ENCODE data around the gene GARIN3.

DNA sequence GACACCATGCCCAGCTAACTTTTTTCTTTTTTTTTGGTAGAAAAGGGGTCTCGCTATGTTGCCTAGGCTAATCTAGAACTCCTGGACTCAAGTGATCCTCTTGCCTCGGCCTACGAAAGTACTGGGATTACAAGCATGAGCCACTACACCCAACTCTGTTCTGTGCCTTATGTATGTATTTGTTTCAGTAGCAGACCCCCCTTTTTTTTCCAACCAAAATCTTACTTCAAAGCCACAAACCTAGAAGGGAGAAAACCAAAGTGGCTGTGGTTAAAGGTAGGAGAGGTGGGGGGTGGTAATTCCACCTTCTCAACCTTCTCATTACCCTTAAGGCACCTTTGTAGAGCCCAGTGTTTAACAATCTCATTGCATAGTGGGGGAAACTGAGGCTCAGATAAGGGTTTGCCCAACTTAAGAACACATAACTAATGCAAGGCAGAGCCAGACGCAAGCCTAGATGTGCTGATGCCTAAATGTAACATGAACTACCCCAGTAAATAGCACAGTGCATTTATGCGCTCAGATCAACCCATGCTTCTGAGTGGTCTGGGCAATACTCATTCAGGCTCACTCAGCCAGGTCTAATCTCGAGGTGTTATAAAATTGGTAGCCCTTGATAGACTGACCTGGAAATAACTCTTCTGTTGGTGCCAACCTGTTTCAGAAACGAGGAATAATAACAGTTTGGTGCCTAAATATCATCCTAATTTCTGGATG, 47.6 kb upstream of the GARIN3 start:
- TF ChIP-seq, protein P1, sequence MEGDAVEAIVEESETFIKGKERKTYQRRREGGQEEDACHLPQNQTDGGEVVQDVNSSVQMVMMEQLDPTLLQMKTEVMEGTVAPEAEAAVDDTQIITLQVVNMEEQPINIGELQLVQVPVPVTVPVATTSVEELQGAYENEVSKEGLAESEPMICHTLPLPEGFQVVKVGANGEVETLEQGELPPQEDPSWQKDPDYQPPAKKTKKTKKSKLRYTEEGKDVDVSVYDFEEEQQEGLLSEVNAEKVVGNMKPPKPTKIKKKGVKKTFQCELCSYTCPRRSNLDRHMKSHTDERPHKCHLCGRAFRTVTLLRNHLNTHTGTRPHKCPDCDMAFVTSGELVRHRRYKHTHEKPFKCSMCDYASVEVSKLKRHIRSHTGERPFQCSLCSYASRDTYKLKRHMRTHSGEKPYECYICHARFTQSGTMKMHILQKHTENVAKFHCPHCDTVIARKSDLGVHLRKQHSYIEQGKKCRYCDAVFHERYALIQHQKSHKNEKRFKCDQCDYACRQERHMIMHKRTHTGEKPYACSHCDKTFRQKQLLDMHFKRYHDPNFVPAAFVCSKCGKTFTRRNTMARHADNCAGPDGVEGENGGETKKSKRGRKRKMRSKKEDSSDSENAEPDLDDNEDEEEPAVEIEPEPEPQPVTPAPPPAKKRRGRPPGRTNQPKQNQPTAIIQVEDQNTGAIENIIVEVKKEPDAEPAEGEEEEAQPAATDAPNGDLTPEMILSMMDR (IDR thresholded peaks at IDR 0.05), result no peak
- TF ChIP-seq POLR2AphosphoS5 (IDR thresholded peaks at IDR 0.05) (no peak), POLR2A (IDR thresholded peaks at IDR 0.05) (no peak)
